Gastroesophageal sphincter (tissue), 4 donors: ENCODE measurements around the gene SLC28A1. TPM values are rescaled to one million over a fixed set of nuclear protein-coding genes. Genes with fewer than 3 reads are reported as not detected.

Experiments
- ATAC-seq: fragments of 150-250 bp; one replicate; pipeline ENCODE4 v1.9.1; 2016; ENCODE audit warnings: mild to moderate bottlenecking, moderate library complexity
- H3K27ac ChIP-seq, 4 donors: fragments of 200-600 bp; sonication (generic) in 3 of 4; 1 replicate in 3 of 4; 2 replicates in 1 of 4; pipeline ENCODE4 v1.5.1; 2016 to 2019
- H3K27me3 ChIP-seq: fragments of 200-600 bp; sonication (generic); one replicate; pipeline ENCODE4 v1.5.1; 2019
- H3K36me3 ChIP-seq, 2 donors: fragments of 200-600 bp; sonication (generic); one replicate each; pipeline ENCODE4 v1.5.1; 2019; ENCODE audit warnings: control low read depth in 1 of 2
- H3K4me1 ChIP-seq, 3 donors: fragments of 200-600 bp; sonication (generic); 1 replicate in 2 of 3; 2 replicates in 1 of 3; pipeline ENCODE4 v1.5.1; 2016 to 2019; ENCODE audit warnings: control low read depth in 2 of 3
- H3K4me3 ChIP-seq, 2 donors: fragments of 200-600 bp; sonication (generic); one replicate each; pipeline ENCODE4 v1.5.1; 2019; ENCODE audit warnings: mild to moderate bottlenecking in 1 of 2, moderate library complexity in 1 of 2
- H3K9me3 ChIP-seq, 3 donors: fragments of 200-600 bp; sonication (generic); one replicate each; pipeline ENCODE4 v1.5.1; 2017 to 2019; ENCODE audit warnings: control low read depth in 2 of 3
- EP300 ChIP-seq: sonication (generic); formaldehyde crosslinking; IDR thresholded peaks from one replicate; pipeline ENCODE4 v1.6.1; 2017; ENCODE audit warnings: antibody characterized with exemption, mild to moderate bottlenecking
- POLR2A ChIP-seq, 2 donors: fragments of 450-650 bp; IDR thresholded peaks; one replicate each; pipeline ENCODE4 v1.6.1; 2017; ENCODE audit warnings: antibody characterized with exemption in 2 of 2, mild to moderate bottlenecking in 2 of 2, moderate library complexity in 1 of 2
- POLR2AphosphoS5 ChIP-seq: sonication (generic); formaldehyde crosslinking; IDR thresholded peaks from one replicate; pipeline ENCODE4 v1.6.1; 2017; ENCODE audit warnings: antibody characterized with exemption
- WGBS, 2 donors: methylation state at CpG; one replicate each; pipeline ENCODE4 v1.1.5; 2018; ENCODE audit warnings: low coverage in 1 of 2; 5-methylcytosine and 5-hydroxymethylcytosine counted together
- total RNA-seq, 4 donors: library from RNA; depleted of rRNA; stranded (reverse); fragments of >200 nt; gene quantifications; one replicate each; pipeline ENCODE4 v1.1.0, GENCODE V29; 2016
- TF ChIP-seq, protein P1 (sequence below), 4 experiments: fragments of 200-600 bp in 2 of 4; fragments of 450-650 bp in 2 of 4; sonication (generic) in 1 of 4; IDR thresholded peaks; one replicate each; pipeline ENCODE4 v1.5.1; 2017 to 2019; ENCODE audit warnings: antibody characterized with exemption in 4 of 4, mild to moderate bottlenecking in 2 of 4, moderate library complexity in 2 of 4

SLC28A1 gene
- total RNA-seq, 4 donors from 2014 or later, result not detected

DNA sequence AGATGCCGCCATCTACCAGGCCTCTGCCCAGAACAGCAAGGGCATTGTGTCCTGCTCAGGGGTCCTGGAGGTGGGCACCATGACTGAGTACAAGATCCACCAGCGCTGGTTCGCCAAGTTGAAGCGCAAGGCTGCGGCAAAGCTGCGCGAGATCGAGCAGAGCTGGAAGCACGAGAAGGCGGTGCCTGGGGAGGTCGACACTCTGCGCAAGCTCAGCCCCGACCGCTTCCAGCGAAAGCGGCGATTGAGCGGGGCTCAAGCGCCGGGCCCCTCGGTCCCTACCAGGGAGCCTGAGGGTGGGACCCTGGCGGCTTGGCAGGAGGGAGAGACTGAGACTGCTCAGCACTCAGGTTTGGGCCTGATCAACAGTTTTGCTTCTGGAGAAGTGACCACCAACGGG lies 44.7 kb upstream of the SLC28A1 start:
- WGBS, 2 donors, result 60% methylated on average over 1 of the region's 23 CpGs; no CpG with 5 or more reads in 1 of the 2 donors
- Histone ChIP-seq H3K4me1 (peaks cover 2 to 65% (median 16%) of the 10 kb centered on the region in 3 donors), H3K4me3 (no peak overlapping the region)

DNA sequence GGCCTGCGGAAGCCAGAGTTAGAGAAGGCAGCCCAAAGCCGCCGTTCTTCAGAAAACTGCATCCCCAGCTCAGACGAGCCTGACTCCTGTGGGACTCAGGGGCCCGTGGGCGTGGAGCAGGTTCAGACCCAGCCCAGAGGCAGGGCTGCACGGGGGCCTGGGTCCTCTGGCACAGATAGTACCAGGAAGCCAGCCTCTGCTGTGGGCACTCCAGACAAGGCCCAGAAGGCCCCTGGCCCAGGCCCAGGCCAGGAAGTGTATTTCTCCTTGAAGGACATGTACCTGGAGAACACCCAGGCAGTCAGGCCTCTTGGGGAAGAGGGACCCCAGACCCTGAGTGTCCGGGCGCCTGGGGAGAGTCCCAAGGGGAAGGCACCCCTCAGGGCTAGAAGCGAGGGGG lies 44.2 kb upstream of the SLC28A1 start:
- Histone ChIP-seq H3K4me1 (peaks cover 2 to 65% (median 16%) of the 10 kb centered on the region in 3 donors), H3K4me3 (no peak overlapping the region), H3K36me3 (peaks cover 0 to 17% of the 10 kb centered on the region in 2 donors), H3K27me3 (no peaks in the 10 kb centered on the region), H3K9me3 (no peaks in the 10 kb centered on the region), H3K27ac (peak overlapping the region; percentile 59 to 87 (median 79))
- TF ChIP-seq POLR2AphosphoS5, result no peak
- TF ChIP-seq, protein P1, sequence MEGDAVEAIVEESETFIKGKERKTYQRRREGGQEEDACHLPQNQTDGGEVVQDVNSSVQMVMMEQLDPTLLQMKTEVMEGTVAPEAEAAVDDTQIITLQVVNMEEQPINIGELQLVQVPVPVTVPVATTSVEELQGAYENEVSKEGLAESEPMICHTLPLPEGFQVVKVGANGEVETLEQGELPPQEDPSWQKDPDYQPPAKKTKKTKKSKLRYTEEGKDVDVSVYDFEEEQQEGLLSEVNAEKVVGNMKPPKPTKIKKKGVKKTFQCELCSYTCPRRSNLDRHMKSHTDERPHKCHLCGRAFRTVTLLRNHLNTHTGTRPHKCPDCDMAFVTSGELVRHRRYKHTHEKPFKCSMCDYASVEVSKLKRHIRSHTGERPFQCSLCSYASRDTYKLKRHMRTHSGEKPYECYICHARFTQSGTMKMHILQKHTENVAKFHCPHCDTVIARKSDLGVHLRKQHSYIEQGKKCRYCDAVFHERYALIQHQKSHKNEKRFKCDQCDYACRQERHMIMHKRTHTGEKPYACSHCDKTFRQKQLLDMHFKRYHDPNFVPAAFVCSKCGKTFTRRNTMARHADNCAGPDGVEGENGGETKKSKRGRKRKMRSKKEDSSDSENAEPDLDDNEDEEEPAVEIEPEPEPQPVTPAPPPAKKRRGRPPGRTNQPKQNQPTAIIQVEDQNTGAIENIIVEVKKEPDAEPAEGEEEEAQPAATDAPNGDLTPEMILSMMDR (IDR thresholded peaks at IDR 0.05), result no peak
- no peak for TF ChIP-seq POLR2A (IDR thresholded peaks at IDR 0.05)
- no peak for TF ChIP-seq EP300
- ATAC-seq, result no peak
- WGBS, 2 donors, result 100% methylated on average over 2 of the region's 10 CpGs; no CpG with 5 or more reads in 1 of the 2 donors

More for the DNA sequence above, 44.7 kb upstream of the SLC28A1 start:
- Histone ChIP-seq H3K36me3 (peaks cover 0 to 17% of the 10 kb centered on the region in 2 donors), H3K27ac (peak overlapping the region; percentile 59 to 87 (median 79)), H3K27me3 (no peaks in the 10 kb centered on the region), H3K9me3 (no peaks in the 10 kb centered on the region)
- no peak for TF ChIP-seq POLR2A (IDR thresholded peaks at IDR 0.05)
- no peak for TF ChIP-seq EP300
- ATAC-seq, result no peak

DNA sequence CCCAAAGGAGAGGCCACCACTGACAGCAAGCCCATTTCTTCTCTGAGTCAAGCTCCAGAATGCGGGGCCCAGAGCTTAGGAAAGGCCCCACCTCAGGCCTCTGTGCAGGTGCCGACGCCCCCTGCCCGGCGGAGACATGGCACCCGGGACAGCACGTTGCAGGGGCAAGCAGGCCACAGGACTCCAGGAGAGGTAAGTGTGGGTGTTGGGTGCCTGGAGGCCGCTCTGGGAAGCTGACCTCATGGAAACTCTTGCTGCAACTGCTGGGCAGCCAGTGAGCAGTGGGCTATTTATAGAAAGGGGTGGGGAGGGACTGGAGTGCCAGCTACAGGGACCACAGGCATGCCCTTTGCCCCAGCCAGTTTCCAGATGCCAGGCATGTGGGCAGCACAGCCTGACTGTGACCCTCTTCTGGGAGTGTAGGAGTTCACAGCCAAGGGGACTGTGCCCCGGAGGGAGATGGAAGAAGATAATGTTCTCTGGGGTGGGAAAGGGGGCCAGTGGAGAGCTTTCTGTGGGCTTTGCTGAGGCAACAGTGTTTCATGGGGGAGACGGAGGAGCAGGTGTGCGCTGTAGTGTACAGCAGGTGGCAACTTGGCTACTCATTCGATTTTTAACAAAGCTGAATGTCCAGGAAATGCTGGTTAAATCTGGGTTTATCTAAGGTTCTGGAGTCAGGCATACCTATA lies 43.6 kb upstream of the SLC28A1 start:
- TF ChIP-seq, protein P1 (IDR thresholded peaks at IDR 0.05), result no peak
- TF ChIP-seq EP300, result peak; percentile 83
- peak; percentile 92 for TF ChIP-seq POLR2AphosphoS5
- H3K4me1 ChIP-seq, result peaks cover 2 to 65% (median 14%) of the 10 kb centered on the region in 3 donors
- no peak overlapping the region for H3K4me3 ChIP-seq
- peaks cover 0 to 17% of the 10 kb centered on the region in 2 donors for H3K36me3 ChIP-seq
- peak; percentile 92 for ATAC-seq
- no peaks in the 10 kb centered on the region for H3K27me3 ChIP-seq
- no peaks in the 10 kb centered on the region for H3K9me3 ChIP-seq
- 64 to 94% methylated on average over 2 to 4 of the region's 12 CpGs for WGBS, 2 donors
- peak overlapping the region; percentile 59 to 87 (median 79) for H3K27ac ChIP-seq

DNA sequence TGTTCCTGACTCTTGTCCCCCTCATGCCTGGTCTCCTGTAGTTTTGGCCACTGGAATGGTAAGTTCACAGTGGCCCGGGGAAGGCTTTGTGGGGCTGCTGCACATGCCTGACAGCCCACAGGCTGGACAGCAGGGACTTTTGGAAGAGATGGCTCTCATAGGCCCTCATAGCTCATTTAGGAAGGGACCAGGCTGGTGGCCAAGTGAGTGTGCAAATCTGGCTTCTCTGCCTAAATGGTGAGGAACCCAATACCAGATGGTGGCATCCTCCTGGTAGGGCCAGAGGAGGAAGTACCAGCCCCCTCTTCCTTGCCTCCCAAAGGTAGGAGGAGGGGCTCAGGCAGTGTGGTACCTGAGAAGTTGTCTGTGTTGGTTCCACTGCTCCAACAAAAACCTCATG lies 41.7 kb upstream of the SLC28A1 start:
- Histone ChIP-seq H3K4me3 (no peak overlapping the region), H3K9me3 (peaks cover 0 to 9% (median 0%) of the 10 kb centered on the region in 3 donors), H3K4me1 (peaks cover 2 to 53% (median 13%) of the 10 kb centered on the region in 3 donors), H3K36me3 (peaks cover 0 to 17% of the 10 kb centered on the region in 2 donors), H3K27me3 (no peaks in the 10 kb centered on the region), H3K27ac (peak overlapping the region in 2 of 4 donors; percentile 79 to 87)
- TF ChIP-seq, protein P1 (IDR thresholded peaks at IDR 0.05), result no peak
- TF ChIP-seq POLR2A (IDR thresholded peaks at IDR 0.05), result no peak
- TF ChIP-seq POLR2AphosphoS5, result no peak
- no peak for TF ChIP-seq EP300
- WGBS, 2 donors, result no CpG with 5 or more reads among the region's 1 CpG
- ATAC-seq, result no peak

DNA sequence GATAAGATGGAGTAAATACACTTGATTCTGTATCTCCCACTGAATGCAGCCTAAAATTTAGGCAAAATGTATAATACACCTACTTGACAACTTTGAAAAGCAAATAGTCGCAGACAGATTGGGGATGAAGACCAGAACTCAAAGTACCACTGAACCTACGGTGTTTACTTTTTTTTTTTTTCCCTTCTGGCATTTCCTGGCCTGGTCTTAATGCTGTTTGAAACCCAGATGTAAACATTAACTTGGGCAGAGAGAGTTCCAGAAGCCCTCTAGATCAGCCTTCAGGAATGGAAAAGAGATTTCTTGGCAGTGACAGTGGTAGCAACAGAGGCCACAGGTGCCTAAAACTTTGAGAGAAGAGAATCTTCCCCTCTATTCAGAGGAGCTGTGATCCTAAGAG lies 39.5 kb upstream of the SLC28A1 start:
- Histone ChIP-seq H3K36me3 (peaks cover 0 to 4% of the 10 kb centered on the region in 2 donors), H3K27me3 (no peaks in the 10 kb centered on the region), H3K9me3 (peaks cover 0 to 9% (median 0%) of the 10 kb centered on the region in 3 donors), H3K4me3 (no peak overlapping the region), H3K27ac (peak overlapping the region in 3 of 4 donors; percentile 52 to 87 (median 79)), H3K4me1 (peaks cover 2 to 40% (median 13%) of the 10 kb centered on the region in 3 donors)
- no peak for ATAC-seq
- TF ChIP-seq POLR2A (IDR thresholded peaks at IDR 0.05) (no peak), EP300 (no peak), POLR2AphosphoS5 (peak; percentile 50)
- TF ChIP-seq, protein P1 (IDR thresholded peaks at IDR 0.05), result no peak
- 38% methylated on average over 2 of the region's 2 CpGs for WGBS, 2 donors
